Measurements from ENCODE around the gene XPO1.

DNA sequence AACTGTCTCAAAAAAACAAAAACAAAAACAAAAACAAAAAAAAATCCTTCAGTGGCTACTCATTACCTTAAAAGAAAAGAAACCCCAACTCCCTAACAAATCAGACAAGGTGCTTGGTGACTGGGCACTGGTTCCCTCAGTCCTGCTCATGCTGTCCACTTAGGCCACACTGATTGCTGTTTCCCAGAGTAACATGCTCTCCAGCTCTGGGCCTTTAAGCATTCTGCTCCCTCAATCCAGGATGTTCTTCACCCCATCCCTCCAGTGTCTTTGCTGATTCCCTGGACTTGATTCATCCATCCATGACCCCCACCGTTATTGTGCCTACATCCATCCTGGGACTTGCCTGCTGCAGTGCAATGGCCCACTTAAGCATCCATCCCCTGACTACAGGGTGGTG, 16.4 kb upstream of the XPO1 start:
- TF ChIP-seq, protein P1, sequence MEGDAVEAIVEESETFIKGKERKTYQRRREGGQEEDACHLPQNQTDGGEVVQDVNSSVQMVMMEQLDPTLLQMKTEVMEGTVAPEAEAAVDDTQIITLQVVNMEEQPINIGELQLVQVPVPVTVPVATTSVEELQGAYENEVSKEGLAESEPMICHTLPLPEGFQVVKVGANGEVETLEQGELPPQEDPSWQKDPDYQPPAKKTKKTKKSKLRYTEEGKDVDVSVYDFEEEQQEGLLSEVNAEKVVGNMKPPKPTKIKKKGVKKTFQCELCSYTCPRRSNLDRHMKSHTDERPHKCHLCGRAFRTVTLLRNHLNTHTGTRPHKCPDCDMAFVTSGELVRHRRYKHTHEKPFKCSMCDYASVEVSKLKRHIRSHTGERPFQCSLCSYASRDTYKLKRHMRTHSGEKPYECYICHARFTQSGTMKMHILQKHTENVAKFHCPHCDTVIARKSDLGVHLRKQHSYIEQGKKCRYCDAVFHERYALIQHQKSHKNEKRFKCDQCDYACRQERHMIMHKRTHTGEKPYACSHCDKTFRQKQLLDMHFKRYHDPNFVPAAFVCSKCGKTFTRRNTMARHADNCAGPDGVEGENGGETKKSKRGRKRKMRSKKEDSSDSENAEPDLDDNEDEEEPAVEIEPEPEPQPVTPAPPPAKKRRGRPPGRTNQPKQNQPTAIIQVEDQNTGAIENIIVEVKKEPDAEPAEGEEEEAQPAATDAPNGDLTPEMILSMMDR (conservative IDR thresholded peaks at IDR 0.05 in 1 of 2, IDR thresholded peaks at IDR 0.05 in 1 of 2; ENCODE audit: low read depth in 1 of 2, low read length in 2 of 2) = no peak
- TF ChIP-seq EZH2 (IDR thresholded peaks at IDR 0.05; ENCODE audit: low read length, missing control alignments) = no peak

Data from fibroblast of lung (primary cell).